H54 (cell line): ENCODE measurements around the gene GPR158.
"Not testable (repeated sequence)": the region's sequence is repeated elsewhere in the genome, so short reads cannot be mapped to it uniquely, and the experiment has no call there.

Experiments used
- DNase-seq: peaks from one replicate; pipeline ENCODE4 v3.0.0; 2011; ENCODE audit warnings: low spot score, mixed read lengths; ENCODE audit not compliant: insufficient read length
- FAIRE-seq: peaks from 3 replicates; lab custom pipeline; 2011; peaks lifted over from hg19 to GRCh38; lab: Jason Lieb, UNC
- POLR2A ChIP-seq: IDR thresholded peaks from 2 replicates; pipeline ENCODE4 v1.6.1; 2011; ENCODE audit warnings: low read depth, mild to moderate bottlenecking, low read length

Gene GPR158, protein sequence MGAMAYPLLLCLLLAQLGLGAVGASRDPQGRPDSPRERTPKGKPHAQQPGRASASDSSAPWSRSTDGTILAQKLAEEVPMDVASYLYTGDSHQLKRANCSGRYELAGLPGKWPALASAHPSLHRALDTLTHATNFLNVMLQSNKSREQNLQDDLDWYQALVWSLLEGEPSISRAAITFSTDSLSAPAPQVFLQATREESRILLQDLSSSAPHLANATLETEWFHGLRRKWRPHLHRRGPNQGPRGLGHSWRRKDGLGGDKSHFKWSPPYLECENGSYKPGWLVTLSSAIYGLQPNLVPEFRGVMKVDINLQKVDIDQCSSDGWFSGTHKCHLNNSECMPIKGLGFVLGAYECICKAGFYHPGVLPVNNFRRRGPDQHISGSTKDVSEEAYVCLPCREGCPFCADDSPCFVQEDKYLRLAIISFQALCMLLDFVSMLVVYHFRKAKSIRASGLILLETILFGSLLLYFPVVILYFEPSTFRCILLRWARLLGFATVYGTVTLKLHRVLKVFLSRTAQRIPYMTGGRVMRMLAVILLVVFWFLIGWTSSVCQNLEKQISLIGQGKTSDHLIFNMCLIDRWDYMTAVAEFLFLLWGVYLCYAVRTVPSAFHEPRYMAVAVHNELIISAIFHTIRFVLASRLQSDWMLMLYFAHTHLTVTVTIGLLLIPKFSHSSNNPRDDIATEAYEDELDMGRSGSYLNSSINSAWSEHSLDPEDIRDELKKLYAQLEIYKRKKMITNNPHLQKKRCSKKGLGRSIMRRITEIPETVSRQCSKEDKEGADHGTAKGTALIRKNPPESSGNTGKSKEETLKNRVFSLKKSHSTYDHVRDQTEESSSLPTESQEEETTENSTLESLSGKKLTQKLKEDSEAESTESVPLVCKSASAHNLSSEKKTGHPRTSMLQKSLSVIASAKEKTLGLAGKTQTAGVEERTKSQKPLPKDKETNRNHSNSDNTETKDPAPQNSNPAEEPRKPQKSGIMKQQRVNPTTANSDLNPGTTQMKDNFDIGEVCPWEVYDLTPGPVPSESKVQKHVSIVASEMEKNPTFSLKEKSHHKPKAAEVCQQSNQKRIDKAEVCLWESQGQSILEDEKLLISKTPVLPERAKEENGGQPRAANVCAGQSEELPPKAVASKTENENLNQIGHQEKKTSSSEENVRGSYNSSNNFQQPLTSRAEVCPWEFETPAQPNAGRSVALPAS (N-terminal part only)

DNA sequence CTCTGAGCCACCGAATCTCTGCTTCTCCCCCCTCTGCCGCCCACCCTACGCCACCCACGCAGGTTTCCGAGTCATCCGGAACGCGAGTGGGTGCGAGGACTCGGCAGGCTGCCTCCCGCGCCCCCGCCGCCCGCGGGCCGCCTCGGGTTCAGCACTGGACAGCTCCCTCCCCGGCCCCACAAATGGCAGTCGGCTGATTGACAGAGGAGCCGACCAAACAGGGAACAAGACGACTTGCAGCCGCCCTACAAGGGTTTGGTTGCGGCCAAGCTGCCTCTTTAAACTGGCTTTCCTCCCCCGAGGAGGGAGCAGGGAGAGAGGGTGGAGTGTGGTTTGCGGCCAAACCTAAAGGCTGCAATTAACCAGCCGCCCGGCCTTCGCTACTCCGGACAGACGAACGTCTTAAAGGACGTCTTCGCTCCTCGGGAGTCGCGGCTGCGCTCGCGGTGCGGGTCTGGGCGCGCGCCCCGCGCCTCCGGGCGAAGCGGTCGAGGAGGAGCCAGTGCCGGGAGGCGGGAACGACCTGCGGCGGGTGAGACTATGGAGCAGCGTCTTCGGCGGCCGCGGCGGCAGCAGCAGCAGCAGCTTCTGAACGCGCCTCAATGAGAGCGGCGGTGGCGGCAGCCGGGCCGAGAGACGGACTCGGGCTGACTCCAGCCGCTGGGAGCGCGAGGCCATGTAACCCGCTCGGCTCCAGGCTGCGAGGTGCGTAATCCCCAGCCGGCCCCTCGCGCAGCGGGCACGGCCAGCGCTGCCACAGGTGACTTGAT, at the start of gene GPR158:
Gene GPR158, plus strand, starts transcription at position 541 of the 770 bp plus-strand sequence. CDS start 420 bp downstream, outside the sequence.
- TF ChIP-seq POLR2A: no peak
- FAIRE-seq (no peak), DNase-seq (no peak)

DNA sequence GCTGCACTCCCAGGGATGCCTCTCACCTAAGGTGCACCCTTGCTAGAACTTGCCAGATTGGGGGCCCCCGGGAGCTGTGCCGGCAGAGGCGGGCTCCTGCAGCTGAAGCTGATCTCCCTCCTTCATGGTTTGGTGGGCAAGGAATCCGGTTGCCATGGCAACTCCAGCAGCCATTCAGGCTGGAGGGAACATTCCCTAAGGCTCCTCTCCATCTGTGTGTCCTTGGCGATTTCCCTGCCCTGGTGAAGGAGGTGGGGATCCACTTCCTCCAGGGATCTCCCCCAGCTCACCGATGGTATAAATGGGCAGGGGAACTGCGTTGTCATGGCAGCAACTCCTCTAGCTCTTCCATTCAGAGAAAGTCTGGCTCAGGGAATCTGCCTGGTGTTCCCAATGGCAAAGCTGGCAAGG, 49.6 kb upstream of the GPR158 start:
- TF ChIP-seq POLR2A: no peak
- FAIRE-seq: no peak
- DNase-seq: no peak

DNA sequence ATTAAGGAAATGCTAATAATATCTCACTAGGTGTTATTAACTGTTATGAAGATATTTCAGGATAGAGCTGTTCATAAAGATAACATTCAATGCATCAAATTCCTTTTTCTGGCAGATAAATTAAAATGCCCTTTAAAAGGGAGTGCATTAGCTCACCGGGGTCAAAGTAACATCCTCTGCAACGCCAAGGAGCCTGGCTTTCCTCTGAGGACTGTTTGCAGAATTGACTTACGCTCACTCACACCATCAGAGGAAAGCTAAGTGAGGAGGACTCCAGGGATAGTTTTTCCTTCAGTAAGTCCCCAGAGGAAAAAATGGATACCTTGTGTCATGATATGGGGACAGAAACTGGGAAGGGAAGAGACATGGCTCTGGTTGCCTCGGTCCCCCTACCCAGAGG, 45.2 kb upstream of the GPR158 start:
- TF ChIP-seq POLR2A: no peak
- DNase-seq: no peak
- FAIRE-seq: no peak

DNA sequence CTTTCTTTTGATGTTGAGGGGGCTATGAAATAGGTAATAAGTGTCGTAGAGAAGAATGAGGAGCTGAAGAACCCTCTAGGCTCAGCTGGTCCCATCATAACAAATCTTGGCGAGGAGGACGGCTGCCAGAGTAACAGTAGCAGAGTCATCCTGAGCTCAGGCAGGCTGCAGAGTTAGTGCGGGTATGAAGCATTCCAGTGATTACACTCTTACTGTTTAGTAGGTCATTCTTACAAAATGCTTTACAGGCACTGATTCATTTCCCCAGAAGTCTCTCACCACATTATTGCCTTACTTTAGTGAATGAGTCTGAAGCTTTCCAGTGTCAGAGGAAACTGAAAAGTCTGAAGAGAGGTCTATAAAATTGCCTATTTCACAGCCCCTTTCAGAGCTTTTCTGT, 43.9 kb upstream of the GPR158 start:
- peak; percentile 81 for FAIRE-seq
- peak; percentile 27 for DNase-seq
- TF ChIP-seq POLR2A: no peak

DNA sequence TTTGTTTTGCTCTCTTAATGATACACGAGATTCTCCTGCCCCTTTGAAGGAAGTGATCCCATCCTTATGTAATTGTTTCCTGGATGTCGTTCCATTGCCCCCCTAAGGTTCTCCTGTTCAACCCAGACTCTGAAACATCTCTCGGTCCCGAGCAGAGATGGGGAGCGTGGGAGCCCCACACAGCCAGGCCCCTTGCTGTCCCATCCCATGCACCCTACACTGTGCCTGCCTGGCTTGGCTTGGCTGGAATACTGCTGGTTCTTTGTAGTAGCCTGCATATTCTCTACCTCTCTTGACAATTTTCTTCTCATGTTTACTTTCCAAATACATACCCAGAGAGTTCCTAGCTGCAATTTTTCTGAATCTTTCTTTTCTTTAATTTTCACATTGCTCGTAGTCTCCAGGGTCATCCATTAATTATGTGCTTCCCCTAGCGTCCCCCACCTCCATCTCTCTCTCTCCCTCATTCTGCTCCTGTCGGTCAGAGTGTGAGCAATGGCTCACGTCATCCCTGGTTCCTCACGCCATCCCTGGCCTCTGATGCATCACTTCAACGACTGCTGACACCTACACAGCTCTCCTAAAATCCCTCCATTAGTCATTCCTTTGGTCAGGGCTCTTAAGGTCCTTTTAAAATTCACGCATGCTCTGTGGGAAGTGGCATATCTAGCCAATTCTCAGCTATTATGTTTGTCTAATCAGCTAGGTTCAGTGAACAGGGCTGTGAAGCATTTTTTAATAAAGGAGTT, 32.5 kb upstream of the GPR158 start:
- TF ChIP-seq POLR2A: no peak
- no peak for FAIRE-seq
- no peak for DNase-seq

DNA sequence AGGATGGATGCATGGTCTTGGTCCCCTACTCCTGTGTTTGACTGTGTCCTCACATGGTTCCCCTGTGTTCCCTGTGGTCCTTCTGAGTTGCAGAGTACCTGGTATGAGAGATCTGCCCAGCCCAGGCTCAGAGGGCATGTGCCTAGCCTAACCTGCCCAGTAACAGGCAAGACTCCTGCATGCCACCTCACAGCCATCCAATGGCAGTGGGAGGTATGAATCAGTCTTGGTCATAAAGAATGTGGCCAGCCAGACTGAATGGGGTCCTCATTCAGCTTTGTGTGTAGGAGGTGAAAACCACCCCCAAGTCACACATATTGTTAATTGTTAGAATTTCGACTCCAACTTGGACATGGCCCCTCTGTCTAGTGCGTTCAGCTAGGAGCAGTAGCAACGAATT, 17.2 kb upstream of the GPR158 start:
- FAIRE-seq (no peak), DNase-seq (no peak)
- TF ChIP-seq POLR2A: no peak

DNA sequence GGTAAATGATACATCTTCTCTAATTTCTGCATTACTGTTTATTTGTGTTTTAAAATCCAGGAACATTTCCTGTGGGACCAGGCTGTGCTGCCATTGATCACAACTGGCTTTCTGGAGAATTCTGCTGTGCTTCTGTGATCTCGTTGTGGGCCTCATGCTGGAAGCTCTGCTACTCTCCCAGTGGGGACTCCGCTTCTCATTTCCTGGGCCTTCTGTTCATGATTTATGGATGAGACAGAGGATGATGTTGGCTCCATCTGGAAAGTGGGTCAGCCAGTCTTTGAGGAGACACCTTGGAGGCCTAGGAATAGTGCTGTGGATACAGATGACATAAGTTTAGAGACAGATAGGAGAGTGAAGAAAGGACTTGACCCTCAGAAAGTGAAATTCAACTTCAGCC, 15.2 kb upstream of the GPR158 start:
- no peak for TF ChIP-seq POLR2A
- DNase-seq (no peak), FAIRE-seq (no peak)

DNA sequence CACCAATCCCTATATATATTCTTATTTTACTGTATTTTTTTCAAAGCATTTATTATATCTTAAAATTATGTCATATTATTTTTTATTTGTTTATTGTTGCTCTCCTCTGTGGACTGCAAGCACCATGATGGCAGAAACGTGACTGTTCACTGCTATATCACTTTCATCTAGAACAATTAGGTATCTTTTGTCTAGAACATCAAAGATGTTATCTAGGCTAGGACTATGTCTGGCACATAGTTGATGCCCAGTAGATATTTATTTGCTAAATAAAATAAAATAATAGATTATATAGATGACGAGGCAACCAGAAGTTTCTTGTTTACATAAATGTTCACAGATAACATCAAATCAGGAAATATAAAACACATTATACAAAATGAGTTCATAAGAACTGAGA, 12.4 kb upstream of the GPR158 start:
- DNase-seq: no peak
- no peak for TF ChIP-seq POLR2A
- FAIRE-seq: no peak

DNA sequence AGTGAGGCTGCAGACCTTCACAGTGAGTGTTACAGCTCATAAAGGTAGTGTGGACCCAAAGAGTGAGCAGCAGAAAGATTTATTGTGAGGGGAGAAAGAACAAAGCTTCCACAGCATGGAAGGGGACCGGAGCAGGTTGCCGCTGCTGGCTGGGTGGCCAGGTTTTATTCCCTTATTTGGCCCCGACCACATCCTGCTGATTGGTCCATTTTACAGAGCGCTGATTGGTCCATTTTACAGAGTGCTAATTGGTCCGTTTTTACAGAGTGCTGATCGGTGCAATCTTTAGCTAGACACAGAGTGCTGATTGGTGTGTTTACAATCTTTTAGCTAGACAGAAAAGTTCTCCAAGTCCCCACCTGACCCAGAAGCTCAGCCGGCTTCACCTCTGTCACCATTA, 11.3 kb upstream of the GPR158 start:
- not testable (repeated sequence) for FAIRE-seq, DNase-seq

DNA sequence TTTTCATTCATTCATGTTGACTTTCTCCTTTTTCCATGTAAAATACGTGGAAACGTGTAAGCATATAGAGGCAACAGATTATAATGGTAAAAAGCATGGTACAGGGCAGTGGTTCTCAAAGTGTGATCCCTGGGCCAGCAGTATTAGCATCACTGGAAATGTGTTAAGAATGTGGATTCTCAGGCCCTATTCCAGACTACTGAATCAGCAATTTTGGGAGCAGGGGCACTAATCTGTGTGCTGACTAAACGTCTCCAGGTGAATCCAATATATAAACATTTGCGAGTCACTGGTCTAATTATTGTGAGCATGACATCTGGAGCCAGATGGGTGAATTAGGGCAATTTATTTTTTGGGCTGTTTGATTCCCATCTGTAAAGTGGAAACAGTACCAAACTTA, 5.1 kb upstream of the GPR158 start:
- TF ChIP-seq POLR2A: no peak
- FAIRE-seq: no peak
- no peak for DNase-seq

DNA sequence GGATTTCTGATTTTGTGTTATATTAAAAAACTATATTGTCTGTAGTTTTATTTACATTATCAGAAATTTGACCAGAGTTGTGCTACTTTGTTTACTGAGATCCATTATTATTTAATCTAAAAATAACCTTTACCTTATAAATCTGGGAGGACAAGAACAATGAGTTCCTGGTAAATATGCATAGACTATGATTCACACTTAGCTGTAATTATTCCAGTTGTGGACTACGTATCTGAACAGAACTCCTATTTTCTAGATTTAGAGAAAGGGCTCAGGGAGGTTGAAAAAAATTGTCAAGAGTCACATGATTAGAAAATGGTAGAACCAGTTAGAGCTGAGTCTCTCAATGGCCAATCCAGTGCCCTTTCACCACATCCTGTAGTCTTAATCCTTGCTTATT, 4.2 kb upstream of the GPR158 start:
- no peak for FAIRE-seq

DNA sequence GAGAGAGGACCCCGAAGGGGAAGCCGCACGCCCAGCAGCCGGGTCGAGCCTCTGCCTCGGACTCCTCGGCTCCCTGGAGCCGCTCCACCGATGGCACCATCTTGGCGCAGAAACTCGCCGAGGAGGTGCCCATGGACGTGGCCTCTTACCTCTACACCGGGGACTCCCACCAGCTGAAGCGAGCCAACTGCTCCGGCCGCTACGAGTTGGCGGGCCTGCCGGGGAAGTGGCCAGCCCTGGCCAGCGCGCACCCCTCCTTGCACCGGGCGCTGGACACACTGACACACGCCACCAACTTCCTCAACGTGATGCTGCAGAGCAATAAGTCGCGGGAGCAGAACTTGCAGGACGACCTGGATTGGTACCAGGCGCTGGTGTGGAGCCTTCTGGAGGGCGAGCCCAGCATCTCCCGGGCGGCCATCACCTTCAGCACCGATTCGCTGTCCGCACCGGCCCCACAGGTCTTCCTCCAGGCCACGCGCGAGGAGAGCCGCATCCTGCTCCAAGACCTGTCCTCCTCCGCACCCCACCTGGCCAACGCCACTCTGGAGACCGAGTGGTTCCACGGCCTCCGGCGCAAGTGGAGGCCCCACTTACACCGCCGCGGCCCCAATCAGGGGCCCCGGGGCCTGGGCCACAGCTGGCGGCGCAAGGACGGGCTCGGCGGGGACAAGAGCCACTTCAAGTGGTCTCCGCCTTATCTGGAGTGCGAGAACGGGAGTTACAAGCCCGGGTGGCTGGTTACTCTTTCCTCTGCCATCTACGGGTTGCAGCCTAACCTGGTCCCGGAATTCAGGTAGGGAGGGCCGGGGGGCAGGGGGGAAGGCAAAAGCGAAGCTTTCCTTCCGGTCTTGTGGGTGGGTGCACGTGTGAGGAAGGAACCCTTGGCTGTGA, 973 bp downstream of the GPR158 start:
- no peak for TF ChIP-seq POLR2A
- DNase-seq: no peak
- no peak for FAIRE-seq

More for the DNA sequence above, 4.2 kb upstream of the GPR158 start:
- no peak for TF ChIP-seq POLR2A
- DNase-seq: no peak
